K562 (cell line): Measurements from ENCODE around the gene ZNF716. TPM values are rescaled to one million over a fixed set of nuclear protein-coding genes. Genes with fewer than 3 reads are reported as not detected.

ENCODE experiments used
- ATAC-seq: fragments of 200-7000 bp; cut with Tn5 transposase; 3 replicates; pipeline ENCODE4 v1.9.1; 2020; ENCODE audit warnings: moderate library complexity
- Bru-seq: library from RNA; stranded (reverse); fragments of 400-500 nt; gene quantifications from one replicate; lab custom pipeline; 2021; lab: Mats Ljungman, UMichigan
- BruChase-seq, 2 experiments: library from RNA; stranded (reverse); fragments of 400-500 nt; gene quantifications; one replicate each; lab custom pipeline; 2021; lab: Mats Ljungman, UMichigan
- BruUV-seq: library from RNA; stranded (reverse); fragments of 400-500 nt; replicated peaks from 2 replicates; lab custom pipeline; 2021; lab: Mats Ljungman, UMichigan
- CTCF ChIA-PET: fragments of 300-600 bp; formaldehyde crosslinking; extraction: SDS; loops from one replicate; lab custom pipeline; 2021; ENCODE audit warnings: low intra/inter-chr PET ratio; lab: Yijun Ruan, JAX
- POLR2A ChIA-PET: fragments of 300-600, 350-650 bp; sonication (Branson Sonifier 250); formaldehyde crosslinking; extraction: SDS; loops from one replicate; lab custom pipeline; 2021; ENCODE audit warnings: antibody characterized with exemption, inconsistent platforms; lab: Yijun Ruan, JAX
- DNase-seq, 4 experiments: peaks; one replicate each; pipeline versions ENCODE4 v3.0.0 to v3.0.0-alpha.2; 2011 to 2018; ENCODE audit warnings: low spot score in 3 of 4, mixed read lengths in 3 of 4; ENCODE audit errors: extremely low read depth in 1 of 4
- FAIRE-seq: peaks from 2 replicates; lab custom pipeline; 2011; peaks lifted over from hg19 to GRCh38; lab: Jason Lieb, UNC
- H2AFZ ChIP-seq: 2 replicates; pipeline ENCODE4 v1.6.0; 2011; ENCODE audit warnings: low read depth, low read length, control low read depth, inconsistent platforms
- H3K27ac ChIP-seq: fragments of 200-600 bp; 3 replicates; pipeline ENCODE4 v1.8.0; 2011; ENCODE audit warnings: low read depth, mild to moderate bottlenecking, control low read depth, inconsistent platforms, low read length, moderate library complexity, mixed read lengths; ENCODE audit errors: extremely low read depth
- H3K27me3 ChIP-seq, 2 experiments: fragments of 300-600 bp in 1 of 2; 2 replicates in 1 of 2; 3 replicates in 1 of 2; pipeline versions ENCODE4 v1.6.0 to v1.8.0; 2011; ENCODE audit warnings: inconsistent platforms in 2 of 2, low read length in 2 of 2, mild to moderate bottlenecking in 1 of 2, mixed read lengths in 1 of 2, moderate library complexity in 1 of 2; ENCODE audit not compliant: control insufficient read depth in 2 of 2, insufficient read depth in 2 of 2
- H3K36me3 ChIP-seq: fragments of 300-600 bp; 3 replicates; pipeline ENCODE4 v1.8.0; 2011; ENCODE audit warnings: mild to moderate bottlenecking, low read length, inconsistent platforms; ENCODE audit not compliant: control insufficient read depth, insufficient read depth
- H3K4me1 ChIP-seq, 2 experiments: fragments of 200-600 bp in 1 of 2; replicated peaks in 1 of 2; 2 replicates in 1 of 2; 3 replicates in 1 of 2; pipeline versions ENCODE4 v1.5.1 to v1.8.0; 2011; ENCODE audit warnings: inconsistent platforms in 2 of 2, low read length in 2 of 2, mild to moderate bottlenecking in 1 of 2, mixed read lengths in 1 of 2, moderate library complexity in 1 of 2; ENCODE audit not compliant: control insufficient read depth in 2 of 2, insufficient read depth in 2 of 2
- H3K4me2 ChIP-seq: 2 replicates; pipeline ENCODE4 v1.6.1; 2011; ENCODE audit warnings: low read length, control low read depth, inconsistent platforms, mixed read lengths; ENCODE audit not compliant: insufficient read depth
- H3K4me3 ChIP-seq: fragments of 200-600 bp; sonication (generic), shearing (Covaris generic); 2 replicates; pipeline ENCODE4 v1.5.1; 2016; ENCODE audit warnings: control low read depth, inconsistent platforms
- H3K79me2 ChIP-seq: fragments of 200-600 bp; 3 replicates; pipeline ENCODE4 v1.8.0; 2011; ENCODE audit warnings: low read length, inconsistent platforms; ENCODE audit not compliant: control insufficient read depth, insufficient read depth
- H3K9ac ChIP-seq, 2 experiments: 2 replicates each; pipeline versions ENCODE4 v1.6.0 to v1.6.1; 2011; ENCODE audit warnings: low read depth in 2 of 2, low read length in 2 of 2, control low read depth in 1 of 2, inconsistent platforms in 1 of 2, mild to moderate bottlenecking in 1 of 2, mixed read lengths in 1 of 2; ENCODE audit not compliant: insufficient read depth in 1 of 2
- H3K9me1 ChIP-seq: one replicate; pipeline ENCODE4 v1.6.0; 2011; ENCODE audit warnings: inconsistent platforms, mild to moderate bottlenecking, low read length, moderate library complexity; ENCODE audit not compliant: control insufficient read depth, insufficient read depth
- H3K9me3 ChIP-seq: replicated peaks from 2 replicates; pipeline ENCODE4 v1.5.1; 2011; ENCODE audit warnings: low read depth, low read length, inconsistent platforms; ENCODE audit not compliant: control insufficient read depth, insufficient read depth
- H4K20me1 ChIP-seq: replicated peaks from 2 replicates; pipeline ENCODE4 v1.6.1; 2011; ENCODE audit warnings: low read length, inconsistent platforms, mixed read lengths; ENCODE audit not compliant: control insufficient read depth, insufficient read depth
- CUX1 ChIP-seq: fragments of 200-800 bp; sonication (Bioruptor generic); IDR thresholded peaks from 2 replicates; pipeline ENCODE4 v1.6.1; 2016; ENCODE audit warnings: missing genetic modification characterization, missing compliant biosample characterization
- KLF16 ChIP-seq: IDR thresholded peaks from 2 replicates; pipeline ENCODE4 v1.6.1; 2016; ENCODE audit warnings: antibody characterized with exemption
- POLR2B ChIP-seq: fragments of 450-650 bp; IDR thresholded peaks from 2 replicates; pipeline ENCODE4 v1.6.1; 2018; ENCODE audit warnings: low read depth; ENCODE audit not compliant: partially characterized antibody
- TAL1 ChIP-seq: fragments of 450-650 bp; IDR thresholded peaks from 2 replicates; pipeline ENCODE4 v1.6.1; 2016; ENCODE audit warnings: mild to moderate bottlenecking
- ZNF121 ChIP-seq: sonication (generic); formaldehyde crosslinking; conservative IDR thresholded peaks from 2 replicates; pipeline ENCODE4 v1.8.0; 2022; ENCODE audit warnings: missing genetic modification reagents
- ZNF197 ChIP-seq: fragments of 200-800 bp; sonication (Bioruptor generic); IDR thresholded peaks from 2 replicates; pipeline ENCODE4 v1.6.1; 2016; ENCODE audit warnings: low read depth, missing genetic modification characterization, missing compliant biosample characterization
- ZNF239 ChIP-seq: fragments of 250-450 bp; sonication (Bioruptor Pico); IDR thresholded peaks from 2 replicates; pipeline ENCODE4 v1.4.0; 2020; ENCODE audit warnings: mild to moderate bottlenecking
- ZNF609 ChIP-seq: sonication (generic); formaldehyde crosslinking; IDR thresholded peaks from 2 replicates; pipeline ENCODE4 v1.8.1; 2023; ENCODE audit warnings: missing genetic modification reagents, mild to moderate bottlenecking, borderline replicate concordance
- WGBS: fragments of 100-300 bp; shearing (Covaris generic); methylation state at CpG from one replicate; pipeline ENCODE4 v1.1.6; 2016; ENCODE audit warnings: low coverage, mixed read lengths; ENCODE audit not compliant: insufficient coverage; ENCODE audit errors: missing lambda C conversion rate; 5-methylcytosine and 5-hydroxymethylcytosine counted together
- in situ Hi-C: fragments of 300-500 bp; cut with MboI; formaldehyde crosslinking; loops from 4 replicates; pipeline ENCODE4 v1.15.0; 2018; ENCODE audit warnings: inconsistent platforms, mixed read lengths
- intact Hi-C: fragments of 100-400 bp; cut with micrococcal nuclease; formaldehyde crosslinking; loops from 2 replicates; pipeline ENCODE4 v1.14.2; 2022
- long read RNA-seq, 3 experiments: library from polyadenylated mRNA in 2 of 3; library from RNA in 1 of 3; unstranded in 2 of 3; stranded (forward) in 1 of 3; transcript quantifications; one replicate each; pipeline ENCODE4 v2.0.0, GENCODE V29; 2019 to 2022
- polyA minus RNA-seq, 3 experiments: library from RNA; depleted of rRNA, polyadenylated mRNA; stranded (reverse); fragments of >200 nt; gene quantifications; 2 replicates each; pipeline ENCODE4 v1.2.3, GENCODE V29; 2011
- polyA plus RNA-seq, 8 experiments: library from polyadenylated mRNA; depleted of rRNA in 4 of 8; stranded (reverse) in 5 of 8; unstranded in 3 of 8; fragments of >200 nt; fragmentation: Nextera tagmentation in 2 of 8; fragmentation: Illumina TruSeq in 1 of 8; extraction: Ambion mirVana in 2 of 8; extraction: Trizol in 1 of 8; gene quantifications; 2 replicates each; pipeline versions ENCODE4 v1.2.1 to v1.2.3, GENCODE V29; 2011 to 2014; ENCODE audit warnings: inconsistent platforms in 1 of 8, missing spikeins in 1 of 8
- total RNA-seq, 7 experiments: library from RNA; depleted of rRNA in 6 of 7; stranded (reverse); fragments of >200 nt in 6 of 7; fragmentation: Illumina TruSeq in 2 of 7; extraction: Trizol in 2 of 7; gene quantifications; 2 replicates each; pipeline versions ENCODE4 v1.2.1 to v1.2.3, GENCODE V29; 2011 to 2021; ENCODE audit warnings: low replicate concordance in 1 of 7

ZNF716 gene
- total RNA-seq (2011; cell fraction: chromatin; rRNA removed; ENCODE audit: low replicate concordance), result not detected in 2 replicates
- total RNA-seq (2011; cell fraction: nucleolus; rRNA removed), result not detected in 2 replicates
- total RNA-seq (2011; cell fraction: nucleoplasm; rRNA removed), result not detected in 2 replicates
- total RNA-seq (2014; rRNA removed) (not detected in 2 replicates), total RNA-seq (2014; rRNA removed; fragmentation: Illumina TruSeq; extraction: Trizol) (not detected in 2 replicates), total RNA-seq (2015; rRNA removed; fragmentation: Illumina TruSeq; extraction: Trizol) (not detected in 2 replicates), total RNA-seq (2021) (not detected in 2 replicates), polyA plus RNA-seq (2011; rRNA removed) (not detected in 2 replicates), polyA plus RNA-seq (2014; fragmentation: Illumina TruSeq; extraction: Trizol) (not detected in 2 replicates), polyA plus RNA-seq (2014; fragmentation: Nextera tagmentation; extraction: Ambion mirVana) (not detected), polyA plus RNA-seq (2014; rRNA removed) (not detected in 2 replicates), polyA minus RNA-seq (2011; rRNA and poly(A)+ RNA removed) (not detected in 2 replicates), Bru-seq, nascent RNA (not detected), BruChase-seq, experiment 1, labeled RNA remaining after a 2-hour chase (percentile 4 among the genes with signal in this experiment), BruChase-seq, experiment 2, labeled RNA remaining after a 6-hour chase (not detected)
- polyA plus RNA-seq (2011; cell fraction: cytosol; rRNA removed), result not detected in 2 replicates
- polyA plus RNA-seq (2011; cell fraction: nucleus; rRNA removed), result not detected in 2 replicates
- polyA plus RNA-seq (2012), result not detected in 2 replicates
- not detected in 2 replicates for polyA minus RNA-seq (2011; cell fraction: cytosol; rRNA and poly(A)+ RNA removed)
- not detected in 2 replicates for polyA minus RNA-seq (2011; cell fraction: nucleus; rRNA and poly(A)+ RNA removed)
- long read RNA-seq, experiment 1, result 0 reads
- long read RNA-seq, experiment 2, result 0 reads
- long read RNA-seq, experiment 3, result 0 reads

- H2AFZ ChIP-seq, result no peak within 1 kb of the TSS
- H3K4me3 ChIP-seq, result no peak within 1 kb of the TSS
- H3K27me3 ChIP-seq, result no peaks in the 10 kb centered on the region
- 2% methylated on average over 9 of the region's 10 CpGs for WGBS
- H3K9me3 ChIP-seq, result no peaks in the 10 kb centered on the region
- CTCF ChIA-PET, result no interaction called here
- H3K27ac ChIP-seq, result no peak within 1 kb of the TSS
- POLR2A ChIA-PET, result no interaction called here
- intact Hi-C loops, result no loop called here
- FAIRE-seq (no peak), DNase-seq (no peak), ATAC-seq (no peak)
- no TSS peak for BruUV-seq
- H3K36me3 ChIP-seq, result no peaks in the 10 kb centered on the region
- no peak within 1 kb of the TSS for H3K4me2 ChIP-seq
- in situ Hi-C loops, result no loop called here
- H3K4me1 ChIP-seq, result no peaks in the 10 kb centered on the region
- no peaks in the 10 kb centered on the region for H4K20me1 ChIP-seq
- H3K79me2 ChIP-seq, result no peaks in the 10 kb centered on the region
- no peaks in the 10 kb centered on the region for H3K9me1 ChIP-seq
- no peak within 1 kb of the TSS for H3K9ac ChIP-seq
- TF ChIP-seq ZNF197 (CRISPR knock-in tag) (no peak), POLR2B (no peak), ZNF239 (CRISPR knock-in tag) (no peak), ZNF609 (CRISPR knock-in tag) (no peak), TAL1 (no peak), ZNF121 (CRISPR knock-in tag) (no peak), CUX1 (CRISPR knock-in tag) (no peak), KLF16 (no peak)
Observed at GRCh38 chr7:57449904-57450303, at the start of gene ZNF716. Gene ZNF716, plus strand, starts transcription at chr7:57450177. Its CDS starts 112 bp downstream, at chr7:57450289.
